Activated T-helper 17 cell treated with anti-CD3 and anti-CD28 coated beads, Interleukin-2, amount 50 U/mL, for 72 hours (primary cell): Measurements from ENCODE around the gene DNAJB4. TPM values are rescaled to one million over a fixed set of nuclear protein-coding genes. Genes with fewer than 3 reads are reported as not detected.
"Not testable (repeated sequence)": the region's sequence is repeated elsewhere in the genome, so short reads cannot be mapped to it uniquely, and the experiment has no call there.

Source experiments
- ATAC-seq: fragments of 150-1000 bp; cut with Tn5 transposase; replicated peaks from 2 replicates; pipeline ENCODE4 v1.10.0; 2021; ENCODE audit warnings: mild to moderate bottlenecking, moderate library complexity
- H3K27ac Mint-ChIP-seq: one replicate; pipeline ENCODE4 v1.8.0; 2022; ENCODE audit warnings: mixed read lengths
- H3K27me3 Mint-ChIP-seq: one replicate; pipeline ENCODE4 v1.8.0; 2022; ENCODE audit warnings: mixed read lengths
- H3K36me3 Mint-ChIP-seq: one replicate; pipeline ENCODE4 v1.8.0; 2022; ENCODE audit warnings: low read depth, mild to moderate bottlenecking, mixed read lengths
- H3K4me1 Mint-ChIP-seq: one replicate; pipeline ENCODE4 v1.8.0; 2022; ENCODE audit warnings: mixed read lengths
- H3K4me3 Mint-ChIP-seq: one replicate; pipeline ENCODE4 v1.8.0; 2022; ENCODE audit warnings: mild to moderate bottlenecking, mixed read lengths
- H3K9me3 Mint-ChIP-seq: one replicate; pipeline ENCODE4 v1.8.0; 2022; ENCODE audit warnings: mixed read lengths
- total RNA-seq, 2 donors: library from RNA; stranded (reverse); gene quantifications; one replicate each; pipeline ENCODE4 v1.2.3, GENCODE V29; 2022

Gene DNAJB4
- total RNA-seq, 2 donors from 2014 or later: 10.8 to 32.6 TPM

GRCh38 chr1:77978969-77979876 is 25.5 kb upstream of the DNAJB4 start, which contains the start of gene FUBP1:
TSS of gene FUBP1 (minus strand) at chr1:77979072. CDS start at chr1:77979004, 68 bp downstream.
- H3K27me3 Mint-ChIP-seq: no peaks in the 10 kb centered on the region
- ATAC-seq: peak; percentile 76
- H3K4me3 Mint-ChIP-seq: no peak within 1 kb of the TSS
- peaks cover 5% of the 10 kb centered on the region for H3K36me3 Mint-ChIP-seq
- H3K27ac Mint-ChIP-seq: no peak within 1 kb of the TSS
- peaks cover 16% of the 10 kb centered on the region for H3K4me1 Mint-ChIP-seq
- no peaks in the 10 kb centered on the region for H3K9me3 Mint-ChIP-seq

- H3K27me3 Mint-ChIP-seq, H3K9me3 Mint-ChIP-seq, ATAC-seq, H3K4me3 Mint-ChIP-seq, H3K27ac Mint-ChIP-seq: not testable (repeated sequence)
- H3K36me3 Mint-ChIP-seq: peaks cover 19% of the 10 kb centered on the region
- peaks cover 19% of the 10 kb centered on the region for H3K4me1 Mint-ChIP-seq
Measured at GRCh38 chr1:77983352-77983996, 21.3 kb upstream of the DNAJB4 start.

- peaks cover 19% of the 10 kb centered on the region for H3K36me3 Mint-ChIP-seq
- H3K4me1 Mint-ChIP-seq: peaks cover 20% of the 10 kb centered on the region
- no peak for ATAC-seq
- H3K4me3 Mint-ChIP-seq: no peak overlapping the region
- H3K27me3 Mint-ChIP-seq: no peaks in the 10 kb centered on the region
- H3K27ac Mint-ChIP-seq: no peak overlapping the region
- H3K9me3 Mint-ChIP-seq: no peaks in the 10 kb centered on the region
Measured at GRCh38 chr1:77983997-77984355, 20.8 kb upstream of the DNAJB4 start.

DNA sequence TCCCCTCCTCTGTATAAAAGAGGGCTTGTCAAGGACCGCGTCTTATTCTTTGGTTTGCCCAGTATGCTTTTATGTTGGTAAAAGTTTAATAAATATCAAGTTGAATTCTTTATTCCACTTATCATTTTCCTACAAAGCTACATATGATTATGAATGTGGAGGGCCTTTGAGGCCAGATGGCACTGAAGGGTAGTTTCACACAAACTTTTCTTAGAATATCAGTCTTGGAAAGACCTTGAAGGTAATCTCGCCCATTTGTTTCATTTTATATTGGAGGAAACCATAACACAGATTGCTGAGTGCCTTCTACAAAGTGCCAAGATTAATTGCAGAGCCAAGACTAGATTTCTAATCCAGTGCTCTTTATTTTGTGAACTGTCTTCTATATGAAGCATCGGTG is 20.1 kb upstream of the DNAJB4 start:
- no peak overlapping the region for H3K27ac Mint-ChIP-seq
- no peaks in the 10 kb centered on the region for H3K9me3 Mint-ChIP-seq
- H3K4me3 Mint-ChIP-seq: no peak overlapping the region
- peaks cover 24% of the 10 kb centered on the region for H3K4me1 Mint-ChIP-seq
- no peak for ATAC-seq
- H3K27me3 Mint-ChIP-seq: no peaks in the 10 kb centered on the region
- H3K36me3 Mint-ChIP-seq: peaks cover 19% of the 10 kb centered on the region

GRCh38 chr1:77986810-77987209 is 17.9 kb upstream of the DNAJB4 start:
- Mint-ChIP-seq H3K27ac (peak overlapping the region; percentile 42), H3K36me3 (peaks cover 19% of the 10 kb centered on the region), H3K4me1 (peaks cover 29% of the 10 kb centered on the region), H3K9me3 (no peaks in the 10 kb centered on the region), H3K27me3 (no peaks in the 10 kb centered on the region), H3K4me3 (no peak overlapping the region)
- peak; percentile 97 for ATAC-seq

DNA sequence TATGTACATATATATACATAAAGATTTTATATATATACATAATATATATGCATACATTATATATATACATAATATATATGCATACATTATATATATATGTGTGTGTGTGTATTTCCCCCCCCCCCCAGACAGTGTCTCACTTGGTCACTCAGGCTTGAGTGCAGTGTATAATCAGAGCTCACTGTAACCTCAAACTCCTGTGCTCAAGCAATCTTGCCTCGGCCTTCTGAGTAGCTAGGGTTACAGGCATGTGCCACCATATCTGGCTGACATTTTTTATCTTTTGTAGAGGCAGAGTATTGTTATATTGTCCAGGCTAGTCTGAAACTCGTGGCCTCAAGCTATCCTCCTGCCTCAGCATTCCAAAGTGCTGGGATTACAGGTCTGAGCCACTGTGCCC is 16.8 kb upstream of the DNAJB4 start:
- no peak overlapping the region for H3K4me3 Mint-ChIP-seq
- no peak for ATAC-seq
- no peaks in the 10 kb centered on the region for H3K9me3 Mint-ChIP-seq
- H3K27ac Mint-ChIP-seq: no peak overlapping the region
- H3K36me3 Mint-ChIP-seq: peaks cover 25% of the 10 kb centered on the region
- H3K27me3 Mint-ChIP-seq: no peaks in the 10 kb centered on the region
- peaks cover 29% of the 10 kb centered on the region for H3K4me1 Mint-ChIP-seq

- Mint-ChIP-seq H3K36me3 (peaks cover 31% of the 10 kb centered on the region), H3K27me3 (no peaks in the 10 kb centered on the region), H3K9me3 (no peaks in the 10 kb centered on the region), H3K4me1 (peaks cover 29% of the 10 kb centered on the region), H3K27ac (no peak overlapping the region), H3K4me3 (no peak overlapping the region)
- no peak for ATAC-seq
Measured at GRCh38 chr1:77989744-77990143, 15.0 kb upstream of the DNAJB4 start.

GRCh38 chr1:77990629-77991204 is 14.0 kb upstream of the DNAJB4 start:
- ATAC-seq: peak; percentile 37
- H3K4me1 Mint-ChIP-seq: peaks cover 29% of the 10 kb centered on the region
- H3K27ac Mint-ChIP-seq: peak overlapping the region; percentile 65
- peak overlapping the region; percentile 26 for H3K4me3 Mint-ChIP-seq
- H3K36me3 Mint-ChIP-seq: peaks cover 33% of the 10 kb centered on the region
- H3K27me3 Mint-ChIP-seq: no peaks in the 10 kb centered on the region
- no peaks in the 10 kb centered on the region for H3K9me3 Mint-ChIP-seq

GRCh38 chr1:77991638-77992037 is 13.1 kb upstream of the DNAJB4 start:
- Mint-ChIP-seq H3K27ac (no peak overlapping the region), H3K36me3 (peaks cover 30% of the 10 kb centered on the region), H3K27me3 (no peaks in the 10 kb centered on the region), H3K4me3 (no peak overlapping the region), H3K9me3 (no peaks in the 10 kb centered on the region), H3K4me1 (peaks cover 23% of the 10 kb centered on the region)
- no peak for ATAC-seq

DNA sequence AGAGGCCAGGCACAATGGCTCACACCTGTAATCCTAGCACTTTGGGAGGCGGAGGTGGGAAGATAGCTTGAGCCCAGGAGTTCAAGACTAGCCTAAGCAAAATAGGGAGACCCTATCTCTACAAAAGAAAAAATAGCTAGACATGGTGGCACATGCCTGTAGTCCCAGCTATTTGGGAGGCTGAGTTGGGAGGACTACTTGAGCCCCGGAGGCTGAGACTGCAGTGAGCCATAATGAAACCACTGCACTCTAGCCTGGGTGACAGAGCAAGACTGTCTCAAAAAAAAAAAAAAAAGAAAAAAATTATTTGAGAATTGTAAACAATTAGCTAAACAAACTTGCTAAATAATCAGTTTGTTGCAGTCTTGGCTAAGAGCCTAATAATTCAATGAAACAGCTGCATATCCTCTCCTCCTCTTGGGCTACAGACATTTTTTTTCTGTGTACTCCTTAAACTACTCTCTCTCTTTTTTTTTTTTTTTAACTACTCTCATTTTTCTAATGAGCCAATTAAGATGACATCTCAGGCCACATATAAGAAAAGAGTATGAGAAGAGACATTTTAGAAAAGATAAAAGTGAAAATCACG is 10.5 kb upstream of the DNAJB4 start:
- no peak for ATAC-seq
- H3K36me3 Mint-ChIP-seq: peaks cover 35% of the 10 kb centered on the region
- H3K27ac Mint-ChIP-seq: no peak overlapping the region
- H3K4me3 Mint-ChIP-seq: no peak overlapping the region
- peaks cover 13% of the 10 kb centered on the region for H3K4me1 Mint-ChIP-seq
- H3K27me3 Mint-ChIP-seq: no peaks in the 10 kb centered on the region
- H3K9me3 Mint-ChIP-seq: no peaks in the 10 kb centered on the region

- peaks cover 35% of the 10 kb centered on the region for H3K36me3 Mint-ChIP-seq
- no peaks in the 10 kb centered on the region for H3K27me3 Mint-ChIP-seq
- no peak overlapping the region for H3K27ac Mint-ChIP-seq
- H3K9me3 Mint-ChIP-seq: no peaks in the 10 kb centered on the region
- ATAC-seq: no peak
- H3K4me3 Mint-ChIP-seq: no peak overlapping the region
- H3K4me1 Mint-ChIP-seq: no peaks in the 10 kb centered on the region
Measured at GRCh38 chr1:77996734-77997133, 8.0 kb upstream of the DNAJB4 start.

- not testable (repeated sequence) for H3K9me3 Mint-ChIP-seq, H3K27ac Mint-ChIP-seq, H3K27me3 Mint-ChIP-seq, H3K4me3 Mint-ChIP-seq, H3K4me1 Mint-ChIP-seq, ATAC-seq
- H3K36me3 Mint-ChIP-seq: peaks cover 19% of the 10 kb centered on the region
Measured at GRCh38 chr1:78000536-78000935, 4.2 kb upstream of the DNAJB4 start.

GRCh38 chr1:78003070-78003746 is 1.5 kb upstream of the DNAJB4 start:
- Mint-ChIP-seq H3K36me3 (peaks cover 10% of the 10 kb centered on the region), H3K4me3 (peak overlapping the region; percentile 95), H3K4me1 (peaks cover 12% of the 10 kb centered on the region), H3K9me3 (no peaks in the 10 kb centered on the region), H3K27me3 (no peaks in the 10 kb centered on the region), H3K27ac (peak overlapping the region; percentile 17)
- no peak for ATAC-seq
